NT2/D1 (cell line): ENCODE measurements around the gene QSOX2.

Experiments used
- YY1 ChIP-seq: IDR thresholded peaks from 2 replicates; pipeline ENCODE4 v1.6.1; 2011; ENCODE audit not compliant: insufficient read length, insufficient read depth
- ZNF274 ChIP-seq: IDR thresholded peaks from 2 replicates; pipeline ENCODE4 v1.6.1; 2011; ENCODE audit warnings: mild to moderate bottlenecking, low read depth, low read length

DNA sequence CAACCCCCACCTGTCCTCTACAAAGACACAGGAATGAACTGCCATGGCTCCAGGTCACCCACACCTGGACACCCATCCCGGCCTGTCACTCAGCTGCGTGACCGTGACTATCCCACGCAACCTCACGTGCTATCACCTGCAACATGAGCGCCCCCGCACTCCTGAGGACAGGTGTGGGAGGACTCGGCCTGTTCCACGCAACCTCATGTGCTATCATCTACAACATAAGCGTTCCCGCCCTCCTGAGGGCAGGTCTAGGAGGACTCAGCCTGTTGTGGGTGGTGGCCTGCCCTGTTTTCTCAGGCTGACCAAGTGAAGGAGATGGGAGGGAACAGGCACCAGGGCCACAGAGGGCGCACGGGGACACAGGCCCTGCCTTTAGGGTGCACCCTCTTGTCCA is 4.1 kb downstream of the QSOX2 start:
- TF ChIP-seq YY1, result no peak
- TF ChIP-seq ZNF274, result no peak
